IMR-90 (cell line): ENCODE measurements around the gene ZDHHC14. TPM values are rescaled to one million over a fixed set of nuclear protein-coding genes. Genes with fewer than 3 reads are reported as not detected.

Experiments used
- ATAC-seq: fragments of 200-7000 bp; cut with Tn5 transposase; 2 replicates; pipeline ENCODE4 v1.9.1; 2020; ENCODE audit warnings: low read depth, mild to moderate bottlenecking, moderate library complexity
- BruUV-seq: library from RNA; stranded (reverse); fragments of 400-500 nt; replicated peaks from 2 replicates; lab custom pipeline; 2021; lab: Mats Ljungman, UMichigan
- CTCF ChIA-PET: fragments of 300-600 bp; formaldehyde crosslinking; extraction: SDS; loops from one replicate; lab custom pipeline; 2021; ENCODE audit warnings: antibody characterized with exemption; lab: Yijun Ruan, JAX
- POLR2A ChIA-PET: fragments of 300-600 bp; sonication (Branson Sonifier 250); formaldehyde crosslinking; loops from one replicate; lab custom pipeline; 2022; ENCODE audit warnings: antibody characterized with exemption; ENCODE audit not compliant: unreplicated experiment; lab: Charles Lee
- DNase-seq: peaks from one replicate; pipeline ENCODE4 v3.0.0; 2013
- H2AFZ ChIP-seq: replicated peaks from 2 replicates; pipeline ENCODE3; 2013; ENCODE audit warnings: low read length, mild to moderate bottlenecking; ENCODE audit not compliant: poor library complexity
- H2AK5ac ChIP-seq: 2 replicates; pipeline ENCODE4 v1.6.1; 2013; ENCODE audit warnings: low read depth, low read length, inconsistent platforms
- H2AK9ac ChIP-seq: replicated peaks from 2 replicates; pipeline ENCODE3; 2013; ENCODE audit warnings: mild to moderate bottlenecking, low read depth, low read length, moderate library complexity; ENCODE audit not compliant: poor library complexity
- H2BK120ac ChIP-seq: 2 replicates; pipeline ENCODE4 v1.6.1; 2013; ENCODE audit warnings: low read depth, low read length, inconsistent platforms
- H2BK15ac ChIP-seq: 3 replicates; pipeline ENCODE4 v1.6.1; 2013; ENCODE audit warnings: low read depth, low read length, inconsistent platforms
- H2BK20ac ChIP-seq: 2 replicates; pipeline ENCODE4 v1.6.1; 2013; ENCODE audit warnings: low read depth, mild to moderate bottlenecking, inconsistent platforms, low read length, moderate library complexity
- H2BK5ac ChIP-seq: 2 replicates; pipeline ENCODE4 v1.6.1; 2013; ENCODE audit warnings: mild to moderate bottlenecking, low read depth, low read length, inconsistent platforms; ENCODE audit not compliant: poor library complexity, severe bottlenecking
- H3K14ac ChIP-seq: replicated peaks from 2 replicates; pipeline ENCODE4 v1.6.1; 2013; ENCODE audit warnings: low read depth, low read length, inconsistent platforms
- H3K18ac ChIP-seq: 2 replicates; pipeline ENCODE4 v1.6.1; 2013; ENCODE audit warnings: low read depth, low read length, control low read depth
- H3K23ac ChIP-seq: 2 replicates; pipeline ENCODE4 v1.6.1; 2013; ENCODE audit warnings: low read depth, low read length, inconsistent platforms
- H3K27ac ChIP-seq: 2 replicates; pipeline ENCODE4 v1.5.1; 2013; ENCODE audit warnings: mild to moderate bottlenecking, control low read depth, low read length; ENCODE audit not compliant: insufficient read depth
- H3K27me3 ChIP-seq: 2 replicates; pipeline ENCODE4 v1.6.1; 2013; ENCODE audit warnings: low read length; ENCODE audit not compliant: control insufficient read depth, insufficient read depth
- H3K36me3 ChIP-seq: 2 replicates; pipeline ENCODE4 v1.6.1; 2013; ENCODE audit warnings: low read length, mixed read lengths; ENCODE audit not compliant: control insufficient read depth, insufficient read depth
- H3K4ac ChIP-seq: 2 replicates; pipeline ENCODE4 v1.6.1; 2013; ENCODE audit warnings: low read depth, low read length, inconsistent platforms
- H3K4me1 ChIP-seq: 2 replicates; pipeline ENCODE4 v1.6.1; 2013; ENCODE audit warnings: low read length, mixed read lengths; ENCODE audit not compliant: control insufficient read depth, insufficient read depth
- H3K4me2 ChIP-seq: 2 replicates; pipeline ENCODE4 v1.6.1; 2013; ENCODE audit warnings: low read depth, mild to moderate bottlenecking, control low read depth, low read length, moderate library complexity
- H3K4me3 ChIP-seq: 2 replicates; pipeline ENCODE4 v1.5.1; 2013; ENCODE audit warnings: low read depth, mild to moderate bottlenecking, control low read depth, low read length, moderate library complexity; ENCODE audit not compliant: insufficient read depth
- H3K56ac ChIP-seq: 2 replicates; pipeline ENCODE4 v1.6.1; 2013; ENCODE audit warnings: low read length, inconsistent platforms; ENCODE audit not compliant: insufficient read depth; ENCODE audit errors: extremely low read depth
- H3K79me1 ChIP-seq, 2 experiments: 2 replicates each; pipeline ENCODE4 v1.6.1; 2013; ENCODE audit warnings: low read length in 2 of 2, inconsistent platforms in 1 of 2, low read depth in 1 of 2
- H3K9ac ChIP-seq: 2 replicates; pipeline ENCODE4 v1.6.1; 2013; ENCODE audit warnings: low read depth, low read length, control low read depth
- H3K9me1 ChIP-seq: 2 replicates; pipeline ENCODE4 v1.6.1; 2013; ENCODE audit warnings: low read length, inconsistent platforms; ENCODE audit not compliant: insufficient read depth
- H3K9me3 ChIP-seq: 2 replicates; pipeline ENCODE4 v1.6.1; 2013; ENCODE audit warnings: low read length; ENCODE audit not compliant: control insufficient read depth, insufficient read depth
- H4K20me1 ChIP-seq: 2 replicates; pipeline ENCODE4 v1.6.1; 2013; ENCODE audit warnings: low read length, inconsistent platforms; ENCODE audit not compliant: insufficient read depth
- H4K5ac ChIP-seq: 2 replicates; pipeline ENCODE4 v1.6.1; 2013; ENCODE audit warnings: mild to moderate bottlenecking, low read depth, low read length, control low read depth
- H4K8ac ChIP-seq, 2 experiments: 2 replicates each; pipeline ENCODE4 v1.6.1; 2013; ENCODE audit warnings: low read depth in 2 of 2, low read length in 2 of 2, control low read depth in 1 of 2, inconsistent platforms in 1 of 2
- H4K91ac ChIP-seq: 2 replicates; pipeline ENCODE4 v1.6.1; 2013; ENCODE audit warnings: low read depth, low read length, inconsistent platforms; ENCODE audit not compliant: insufficient read depth
- BHLHE40 ChIP-seq: fragments of 150-350 bp; IDR thresholded peaks from 2 replicates; pipeline ENCODE4 v1.6.1; 2016; ENCODE audit warnings: mild to moderate bottlenecking, low read depth, low read length
- CEBPB ChIP-seq: IDR thresholded peaks from 2 replicates; pipeline ENCODE4 v1.6.1; 2012; ENCODE audit warnings: low read depth, low read length, improper control_type of control experiment
- CHD1 ChIP-seq: IDR thresholded peaks from 2 replicates; pipeline ENCODE4 v1.6.1; 2012; ENCODE audit warnings: low read depth, low read length, improper control_type of control experiment
- ELK1 ChIP-seq: fragments of 150-350 bp; IDR thresholded peaks from 2 replicates; pipeline ENCODE4 v1.6.1; 2016; ENCODE audit warnings: low read depth, mild to moderate bottlenecking, low read length, moderate library complexity, borderline replicate concordance
- FOS ChIP-seq: fragments of 150-350 bp; IDR thresholded peaks from 2 replicates; pipeline ENCODE4 v1.6.1; 2016; ENCODE audit warnings: low read depth, low read length
- MAFK ChIP-seq: IDR thresholded peaks from 2 replicates; pipeline ENCODE4 v1.6.1; 2012; ENCODE audit warnings: low read depth, low read length, improper control_type of control experiment
- MAZ ChIP-seq: IDR thresholded peaks from 2 replicates; pipeline ENCODE4 v1.6.1; 2012; ENCODE audit warnings: low read depth, mild to moderate bottlenecking, low read length, improper control_type of control experiment, moderate library complexity, borderline replicate concordance
- MXI1 ChIP-seq: IDR thresholded peaks from 2 replicates; pipeline ENCODE4 v1.6.1; 2012; ENCODE audit warnings: low read depth, mild to moderate bottlenecking, low read length, moderate library complexity, borderline replicate concordance
- NFE2L2 ChIP-seq: fragments of 150-350 bp; IDR thresholded peaks from 2 replicates; pipeline ENCODE4 v1.6.1; 2016; ENCODE audit warnings: low read depth, mild to moderate bottlenecking, low read length
- POLR2A ChIP-seq: IDR thresholded peaks from 2 replicates; pipeline ENCODE4 v1.6.1; 2012; ENCODE audit warnings: mild to moderate bottlenecking, low read depth, low read length
- RAD21 ChIP-seq: IDR thresholded peaks from 2 replicates; pipeline ENCODE4 v1.6.1; 2012; ENCODE audit warnings: low read length, improper control_type of control experiment
- RCOR1 ChIP-seq: IDR thresholded peaks from 2 replicates; pipeline ENCODE4 v1.6.1; 2012; ENCODE audit warnings: mild to moderate bottlenecking, low read length, improper control_type of control experiment; ENCODE audit not compliant: insufficient replicate concordance
- RFX5 ChIP-seq: IDR thresholded peaks from 2 replicates; pipeline ENCODE4 v1.8.0; 2012; ENCODE audit warnings: low read depth, mild to moderate bottlenecking, low read length, moderate library complexity
- SMC3 ChIP-seq: fragments of 150-350 bp; IDR thresholded peaks from 2 replicates; pipeline ENCODE4 v1.6.1; 2016; ENCODE audit warnings: low read depth, mild to moderate bottlenecking, antibody characterized with exemption, low read length, moderate library complexity
- WGBS, 2 experiments: methylation state at CpG; one replicate each; pipeline versions ENCODE4 v1.1.5 to v1.1.7; 2013; ENCODE audit warnings: missing lambda C conversion rate in 2 of 2; ENCODE audit not compliant: insufficient read length in 1 of 2; ENCODE audit errors: extremely low coverage in 2 of 2; 5-methylcytosine and 5-hydroxymethylcytosine counted together
- dilution Hi-C: fragments of 300-500 bp; cut with HindIII; formaldehyde crosslinking; loops from one replicate; pipeline ENCODE4 v1.14.3; 2018; ENCODE audit warnings: low sequenced_read_pairs; ENCODE audit not compliant: unreplicated experiment
- in situ Hi-C: fragments of 300-500 bp; cut with MboI; formaldehyde crosslinking; loops from 3 replicates; pipeline ENCODE4 v1.14.3; 2019; ENCODE audit warnings: low sequenced_read_pairs, inconsistent platforms, mixed read lengths
- intact Hi-C: fragments of 100-400 bp; cut with micrococcal nuclease; formaldehyde crosslinking; loops from 2 replicates; pipeline ENCODE4 v1.10.0; 2022
- polyA plus RNA-seq, 3 experiments: library from polyadenylated mRNA; depleted of rRNA; stranded (reverse); fragments of >200 nt; gene quantifications; 2 replicates each; pipeline ENCODE4 v1.2.3, GENCODE V29; 2012; ENCODE audit warnings: low replicate concordance in 1 of 3
- total RNA-seq: library from RNA; depleted of rRNA; stranded (reverse); fragments of >200 nt; gene quantifications from 2 replicates; pipeline ENCODE4 v1.2.3, GENCODE V29; 2012
- TF ChIP-seq, protein P1 (sequence below): fragments of 150-350 bp; IDR thresholded peaks from 2 replicates; pipeline ENCODE4 v1.6.1; 2017; ENCODE audit warnings: mild to moderate bottlenecking, antibody characterized with exemption, low read length, low read depth
- TF ChIP-seq, protein P2 (sequence below): conservative IDR thresholded peaks from 2 replicates; pipeline ENCODE4 v1.5.1; 2012; ENCODE audit warnings: mild to moderate bottlenecking, low read depth, low read length, improper control_type of control experiment

The ZDHHC14 gene
- total and polyA plus RNA-seq, 2 of the 4 experiments (the other 2 are of a cell fraction) = 0.90 to 2.0 TPM

DNA sequence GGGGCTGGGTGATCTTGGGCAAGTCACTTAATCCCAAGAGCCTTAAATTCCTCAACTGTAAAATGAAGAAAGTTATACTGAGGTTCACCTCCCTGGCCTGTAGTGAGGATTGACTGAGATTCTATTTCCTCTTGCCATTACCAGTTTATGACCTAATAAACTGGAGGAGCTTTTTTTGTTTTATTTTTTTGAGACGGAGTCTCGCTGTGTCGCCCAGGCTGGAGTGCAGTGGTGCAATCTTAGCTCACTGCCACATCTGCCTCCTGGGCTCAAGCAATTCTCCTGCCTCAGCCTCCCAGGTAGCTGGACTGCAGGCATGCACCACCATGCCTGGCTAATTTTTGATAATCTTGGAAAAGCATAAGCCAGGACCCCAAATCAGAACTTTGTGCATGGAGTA, 280.7 kb downstream of the ZDHHC14 start:
- Histone ChIP-seq H3K18ac (no peak overlapping the region), H2AK9ac (no peak overlapping the region), H2BK20ac (no peak overlapping the region), H4K5ac (no peak overlapping the region), H3K14ac (no peak overlapping the region), H4K91ac (no peak overlapping the region), H2BK120ac (no peak overlapping the region), H3K36me3 (no peaks in the 10 kb centered on the region), H4K8ac (no peak overlapping the region), H3K23ac (no peak overlapping the region), H2AFZ (no peak overlapping the region), H3K4me2 (no peak overlapping the region), H4K20me1 (no peaks in the 10 kb centered on the region), H3K4ac (no peak overlapping the region), H3K27ac (no peak overlapping the region), H2AK5ac (no peak overlapping the region), H3K4me1 (peaks cover 1% of the 10 kb centered on the region), H3K9me1 (peaks cover 2% of the 10 kb centered on the region; the same call in 1 of the 2 replicates), H3K4me3 (no peak overlapping the region), H3K79me1 (no peaks in the 10 kb centered on the region), H3K56ac (no peak overlapping the region), H3K9me3 (no peaks in the 10 kb centered on the region), H2BK5ac (no peak overlapping the region), H3K9ac (no peak overlapping the region), H2BK15ac (no peak overlapping the region), H3K27me3 (no peaks in the 10 kb centered on the region)
- CTCF ChIA-PET = no interaction called here
- DNase-seq = no peak
- no CpG with 5 or more reads among the region's 3 CpGs for WGBS, 2 experiments
- in situ Hi-C loops = no loop called here
- POLR2A ChIA-PET = no interaction called here
- TF ChIP-seq, protein P1, sequence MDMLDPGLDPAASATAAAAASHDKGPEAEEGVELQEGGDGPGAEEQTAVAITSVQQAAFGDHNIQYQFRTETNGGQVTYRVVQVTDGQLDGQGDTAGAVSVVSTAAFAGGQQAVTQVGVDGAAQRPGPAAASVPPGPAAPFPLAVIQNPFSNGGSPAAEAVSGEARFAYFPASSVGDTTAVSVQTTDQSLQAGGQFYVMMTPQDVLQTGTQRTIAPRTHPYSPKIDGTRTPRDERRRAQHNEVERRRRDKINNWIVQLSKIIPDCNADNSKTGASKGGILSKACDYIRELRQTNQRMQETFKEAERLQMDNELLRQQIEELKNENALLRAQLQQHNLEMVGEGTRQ = no peak
- TF ChIP-seq NFE2L2 = no peak
- no peak for TF ChIP-seq MAZ
- no peak for TF ChIP-seq RAD21
- no peak for TF ChIP-seq MXI1
- TF ChIP-seq CHD1 = no peak
- TF ChIP-seq, protein P2, sequence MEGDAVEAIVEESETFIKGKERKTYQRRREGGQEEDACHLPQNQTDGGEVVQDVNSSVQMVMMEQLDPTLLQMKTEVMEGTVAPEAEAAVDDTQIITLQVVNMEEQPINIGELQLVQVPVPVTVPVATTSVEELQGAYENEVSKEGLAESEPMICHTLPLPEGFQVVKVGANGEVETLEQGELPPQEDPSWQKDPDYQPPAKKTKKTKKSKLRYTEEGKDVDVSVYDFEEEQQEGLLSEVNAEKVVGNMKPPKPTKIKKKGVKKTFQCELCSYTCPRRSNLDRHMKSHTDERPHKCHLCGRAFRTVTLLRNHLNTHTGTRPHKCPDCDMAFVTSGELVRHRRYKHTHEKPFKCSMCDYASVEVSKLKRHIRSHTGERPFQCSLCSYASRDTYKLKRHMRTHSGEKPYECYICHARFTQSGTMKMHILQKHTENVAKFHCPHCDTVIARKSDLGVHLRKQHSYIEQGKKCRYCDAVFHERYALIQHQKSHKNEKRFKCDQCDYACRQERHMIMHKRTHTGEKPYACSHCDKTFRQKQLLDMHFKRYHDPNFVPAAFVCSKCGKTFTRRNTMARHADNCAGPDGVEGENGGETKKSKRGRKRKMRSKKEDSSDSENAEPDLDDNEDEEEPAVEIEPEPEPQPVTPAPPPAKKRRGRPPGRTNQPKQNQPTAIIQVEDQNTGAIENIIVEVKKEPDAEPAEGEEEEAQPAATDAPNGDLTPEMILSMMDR = no peak
- no peak for TF ChIP-seq RCOR1
- no peak for TF ChIP-seq CEBPB
- no peak for TF ChIP-seq ELK1
- no peak for TF ChIP-seq MAFK
- no peak for TF ChIP-seq RFX5
- no peak for TF ChIP-seq BHLHE40
- no peak for TF ChIP-seq FOS
- no peak for TF ChIP-seq POLR2A
- no peak for TF ChIP-seq SMC3
- dilution Hi-C loops = no loop called here
- ATAC-seq = no peak
- intact Hi-C loops = loop anchor here (10.0 kb wide), 1 partner anchor 93 kb away; no protein-coding TSS in a partner anchor
- no TSS peak for BruUV-seq
